GM19397 (cell line): Measurements from ENCODE around the gene PC.
"Not testable (repeated sequence)": the region's sequence is repeated elsewhere in the genome, so short reads cannot be mapped to it uniquely, and the experiment has no call there.

Experiments
- ATAC-seq: cut with Tn5 transposase; IDR thresholded peaks from one replicate; pipeline ENCODE4 v1.9.1; 2021; ENCODE audit warnings: mild to moderate bottlenecking, moderate library complexity; ENCODE audit not compliant: unreplicated experiment

The PC gene

DNA sequence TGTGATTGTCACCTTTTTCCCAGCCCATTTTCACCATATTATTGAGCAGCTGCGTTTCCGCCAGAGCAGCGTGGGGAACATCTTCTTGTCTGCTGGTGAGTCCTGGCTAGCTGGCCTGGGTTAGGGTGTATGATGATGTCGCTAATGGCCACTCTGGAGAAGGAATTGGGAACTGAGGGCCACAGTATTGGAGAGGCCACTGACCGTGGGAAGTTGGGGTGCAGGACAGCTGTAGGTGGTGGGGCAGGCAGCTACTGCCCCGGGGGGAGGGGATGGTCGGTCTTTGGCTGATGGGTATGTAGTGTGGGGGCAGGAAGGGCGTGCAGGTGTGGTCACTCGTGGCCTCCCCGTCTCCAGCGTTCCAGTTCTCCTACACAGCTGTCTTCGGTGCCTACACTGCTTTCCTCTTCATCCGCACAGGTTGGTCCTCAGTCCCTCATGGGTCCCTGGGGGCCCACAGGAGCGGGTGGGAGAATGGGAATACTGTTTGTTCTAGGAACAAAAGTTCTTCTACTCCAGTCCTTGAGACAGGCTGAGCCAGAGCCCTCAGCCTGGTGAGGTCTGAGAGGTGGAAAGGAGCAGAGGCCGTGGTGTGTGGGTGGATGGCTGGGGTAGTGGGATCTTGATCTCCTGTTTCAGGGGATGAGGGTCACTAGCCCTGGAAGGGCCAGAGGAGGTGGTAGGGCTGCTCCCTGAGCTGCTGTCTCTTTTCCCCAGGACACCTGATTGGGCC, 112.9 kb downstream of the PC start:
- ATAC-seq = no peak

DNA sequence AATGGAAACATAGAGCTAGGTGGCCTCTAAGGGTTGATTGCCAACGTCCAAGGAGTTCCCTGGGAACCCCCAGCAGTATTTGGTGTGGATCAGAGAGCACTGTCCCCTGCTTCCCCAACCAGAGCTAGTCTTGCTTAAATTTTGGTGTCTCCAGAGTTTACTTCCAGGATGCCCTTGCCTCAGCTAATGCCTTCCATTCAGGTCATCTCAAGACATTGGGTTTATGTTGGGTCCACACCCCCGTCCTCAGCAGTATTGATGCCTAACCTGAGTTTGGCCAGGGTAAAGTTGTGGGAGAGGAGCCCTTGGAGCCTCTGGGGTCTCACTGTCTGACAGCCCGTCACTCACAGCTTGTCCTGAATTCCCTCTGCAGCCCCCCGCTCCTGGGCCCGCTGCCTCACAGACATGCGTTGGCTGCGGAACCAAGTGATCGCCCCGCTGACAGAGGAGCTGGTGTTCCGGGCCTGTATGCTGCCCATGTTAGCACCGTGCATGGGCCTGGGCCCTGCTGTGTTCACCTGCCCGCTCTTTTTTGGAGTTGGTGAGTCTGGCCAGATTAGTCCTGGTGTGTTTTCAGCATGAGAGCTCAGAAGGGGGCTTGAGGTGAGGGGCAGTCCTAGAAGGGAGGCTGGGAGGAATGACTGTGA, 113.6 kb downstream of the PC start:
- no peak for ATAC-seq

DNA sequence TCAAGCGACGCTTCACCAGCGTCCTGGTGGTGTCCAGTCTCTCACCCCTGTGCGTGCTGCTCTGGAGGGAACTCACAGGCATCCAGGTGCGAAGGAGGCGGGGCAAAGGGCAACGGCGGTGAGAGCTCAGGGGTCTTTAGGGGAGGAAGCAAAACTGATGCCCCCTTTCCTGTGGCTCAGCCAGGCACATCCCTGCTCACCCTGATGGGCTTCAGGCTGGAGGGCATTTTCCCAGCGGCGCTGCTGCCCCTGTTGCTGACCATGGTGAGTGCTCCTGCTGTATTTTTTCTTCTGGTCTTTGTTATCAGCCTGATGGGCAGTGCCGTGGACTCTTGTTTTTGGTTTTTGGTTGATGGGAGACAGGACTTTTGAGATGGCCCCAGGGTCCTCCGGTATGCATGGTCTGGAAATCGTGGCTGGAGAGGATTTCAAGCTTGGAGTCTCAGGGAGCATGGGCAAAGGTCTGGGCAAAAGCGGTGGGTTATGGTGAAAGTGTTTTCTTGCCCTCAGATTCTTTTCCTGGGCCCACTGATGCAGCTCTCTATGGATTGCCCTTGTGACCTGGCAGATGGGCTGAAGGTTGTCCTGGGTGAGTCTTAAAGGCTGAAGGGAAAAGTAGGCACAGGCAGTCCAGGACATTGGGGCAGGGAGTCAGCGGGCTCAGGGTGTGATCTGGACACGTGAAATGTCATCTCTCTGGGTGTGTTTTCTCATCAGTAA, 114.2 kb downstream of the PC start:
- no peak for ATAC-seq

DNA sequence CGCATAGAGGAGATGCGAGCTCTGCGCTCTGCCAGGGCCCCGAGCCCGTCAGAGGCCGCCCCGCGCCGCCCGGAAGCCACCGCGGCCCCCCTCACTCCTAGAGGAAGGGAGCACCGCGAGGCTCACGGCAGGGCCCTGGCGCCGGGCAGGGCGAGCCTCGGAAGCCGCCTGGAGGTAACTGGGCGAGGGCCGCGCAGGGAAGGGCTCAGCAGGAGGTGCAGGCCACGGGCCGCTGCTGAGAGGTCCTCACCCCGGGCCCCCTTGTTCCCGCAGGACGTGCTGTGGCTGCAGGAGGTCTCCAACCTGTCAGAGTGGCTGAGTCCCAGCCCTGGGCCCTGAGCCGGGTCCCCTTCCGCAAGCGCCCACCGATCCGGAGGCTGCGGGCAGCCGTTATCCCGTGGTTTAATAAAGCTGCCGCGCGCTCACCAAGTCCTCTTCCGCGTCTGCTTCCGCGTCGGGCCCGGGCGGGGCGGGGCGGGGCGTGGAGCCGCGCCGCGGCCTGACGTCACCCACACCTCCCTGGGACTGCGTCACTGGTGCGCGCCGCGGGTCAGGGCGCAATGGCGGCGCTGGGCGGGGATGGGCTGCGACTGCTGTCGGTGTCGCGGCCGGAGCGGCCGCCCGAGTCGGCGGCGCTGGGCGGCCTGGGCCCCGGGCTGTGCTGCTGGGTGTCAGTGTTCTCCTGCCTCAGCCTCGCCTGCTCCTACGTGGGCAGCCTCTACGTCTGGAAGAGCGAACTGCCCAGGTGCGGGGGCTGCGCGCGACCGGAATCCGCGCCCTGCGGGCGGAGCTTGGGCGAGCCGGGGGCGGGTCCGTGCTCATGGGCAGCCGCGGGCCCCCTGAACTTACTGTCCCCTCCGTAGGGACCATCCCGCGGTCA, 115.0 kb downstream of the PC start, which contains the start of gene RCE1:
Gene RCE1 (plus strand): TSS at position 546 of the 880 bp plus-strand sequence. CDS start 15 bp downstream, at position 561.
- ATAC-seq = peak; percentile 86

DNA sequence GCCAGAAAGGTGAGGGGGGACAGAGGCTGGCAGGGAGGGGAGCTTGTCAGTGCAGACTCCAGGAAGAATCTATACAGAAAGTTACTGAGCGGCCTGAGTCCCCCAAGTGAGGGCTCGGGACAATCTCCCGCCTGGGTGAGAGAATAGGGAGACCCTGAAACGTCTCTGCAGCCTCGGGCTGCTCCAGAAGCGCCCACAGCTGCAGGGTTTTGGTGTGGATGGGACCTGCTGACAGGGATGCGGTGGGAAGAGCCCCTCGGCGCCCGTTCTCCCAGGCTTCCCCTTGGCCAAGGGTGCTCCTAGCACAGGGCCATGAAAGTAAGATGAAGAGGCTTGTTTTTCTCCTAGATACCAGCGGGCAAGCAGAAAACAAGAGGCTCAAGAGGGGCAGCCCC, 115.7 kb downstream of the PC start:
- ATAC-seq = no peak

- ATAC-seq = no peak
Measured at GRCh38 chr11:66841861-66842260, 116.3 kb downstream of the PC start.

GRCh38 chr11:66840317-66841091, 117.7 kb downstream of the PC start:
- ATAC-seq = no peak

DNA sequence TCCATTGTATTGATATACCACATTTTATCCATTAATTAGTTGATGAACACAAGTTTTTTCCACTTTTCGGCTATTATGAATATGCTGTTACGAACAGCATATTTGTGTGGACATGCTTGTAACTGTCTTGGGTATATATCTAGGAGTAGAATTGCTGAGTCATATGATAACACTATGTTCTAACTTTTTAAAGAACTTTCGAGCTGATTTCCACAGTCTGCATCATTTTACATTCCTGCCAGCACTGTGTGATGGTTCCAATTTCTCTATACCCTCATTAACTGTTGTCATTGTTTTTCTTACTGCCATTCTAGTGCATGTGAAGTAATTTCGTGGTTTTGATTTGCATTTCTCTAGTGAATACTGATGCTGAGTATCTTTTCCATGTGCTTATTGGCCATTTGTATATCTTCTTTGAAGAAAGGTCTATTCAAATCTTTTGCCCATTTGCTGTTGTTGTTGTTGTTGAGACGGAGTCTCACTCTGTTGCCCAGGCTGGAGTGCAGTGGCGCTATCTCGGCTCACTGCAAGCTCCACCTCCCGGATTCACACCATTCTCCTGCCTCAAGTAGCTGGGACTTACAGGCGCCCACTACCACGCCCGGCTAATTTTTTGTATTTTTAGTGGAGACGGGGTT, 122.3 kb downstream of the PC start:
- no peak for ATAC-seq

DNA sequence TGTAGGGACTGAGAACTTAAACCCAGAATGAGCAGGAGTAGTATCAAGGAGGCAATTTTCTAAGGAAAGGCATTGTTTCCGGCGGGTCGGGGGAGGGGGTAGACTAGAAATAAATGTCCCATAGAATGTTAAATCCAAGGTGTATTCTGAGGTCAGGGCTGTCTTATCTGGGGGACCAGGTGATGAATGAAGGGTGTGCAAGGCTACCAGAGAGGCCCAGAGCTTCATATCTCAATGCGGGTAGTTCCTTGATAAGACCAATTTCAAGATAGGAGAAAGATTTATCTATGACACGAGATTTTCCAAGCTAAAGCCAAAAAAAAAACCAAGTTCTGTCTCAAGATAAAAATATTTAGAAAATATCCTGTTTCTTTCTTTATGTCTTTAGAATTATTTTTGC, 123.2 kb downstream of the PC start:
- no peak for ATAC-seq

DNA sequence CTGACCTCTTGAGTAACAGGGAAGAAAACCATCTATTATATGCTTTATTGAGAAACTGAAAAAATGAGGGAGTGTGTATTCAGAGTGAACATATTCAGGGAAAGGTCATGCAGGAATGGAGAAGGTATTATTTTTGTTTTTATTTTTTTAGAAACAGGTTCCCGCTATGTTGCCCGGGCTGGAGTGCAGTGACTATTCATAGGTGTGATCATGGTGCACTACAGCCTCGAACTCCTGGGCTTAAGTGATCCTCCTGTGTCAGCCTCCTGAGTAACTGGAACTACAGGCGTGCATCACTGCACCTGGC, 123.7 kb downstream of the PC start:
- ATAC-seq = no peak

DNA sequence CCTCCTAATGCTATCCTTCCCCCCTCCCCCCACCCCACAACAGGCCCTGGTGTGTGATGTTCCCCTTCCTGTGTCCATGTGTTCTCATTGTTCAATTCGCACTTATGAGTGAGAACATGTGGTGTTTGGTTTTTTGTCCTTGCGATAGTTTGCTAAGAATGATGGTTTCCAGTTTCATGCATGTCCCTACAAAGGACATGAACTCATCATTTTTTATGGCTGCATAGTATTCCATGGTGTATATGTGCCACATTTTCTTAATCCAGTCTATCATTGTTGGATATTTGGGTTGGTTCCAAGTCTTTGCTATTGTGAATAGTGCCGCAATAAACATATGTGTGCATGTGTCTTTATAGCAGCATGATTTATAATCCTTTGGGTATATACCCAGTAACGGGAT, 133.6 kb downstream of the PC start:
- not testable (repeated sequence) for ATAC-seq

GRCh38 chr11:66823700-66824099, 134.5 kb downstream of the PC start:
- ATAC-seq = no peak

DNA sequence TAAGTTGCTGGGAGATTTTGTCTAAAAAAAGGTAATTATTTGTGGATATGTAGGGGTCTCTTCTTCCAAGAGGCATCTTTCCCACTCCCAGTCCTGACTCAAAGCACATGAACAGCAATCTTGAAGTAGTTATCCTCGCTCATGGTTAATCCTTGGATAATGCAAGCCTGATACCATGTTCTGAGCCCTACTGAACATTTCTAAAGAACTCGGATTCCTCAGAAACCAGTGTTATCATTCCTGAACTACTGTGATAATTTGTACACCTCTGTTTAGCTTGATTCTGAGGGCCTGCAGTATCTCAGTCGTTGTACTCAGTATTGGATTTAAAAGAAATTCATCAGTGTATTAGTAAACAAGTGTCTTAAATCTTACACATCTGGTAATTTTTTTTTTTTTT, 137.3 kb downstream of the PC start:
- no peak for ATAC-seq

GRCh38 chr11:66820381-66820780, 137.8 kb downstream of the PC start:
- ATAC-seq = no peak

GRCh38 chr11:66818231-66818955, 139.8 kb downstream of the PC start:
- no peak for ATAC-seq

GRCh38 chr11:66815646-66816045, 142.5 kb downstream of the PC start:
- ATAC-seq = no peak

DNA sequence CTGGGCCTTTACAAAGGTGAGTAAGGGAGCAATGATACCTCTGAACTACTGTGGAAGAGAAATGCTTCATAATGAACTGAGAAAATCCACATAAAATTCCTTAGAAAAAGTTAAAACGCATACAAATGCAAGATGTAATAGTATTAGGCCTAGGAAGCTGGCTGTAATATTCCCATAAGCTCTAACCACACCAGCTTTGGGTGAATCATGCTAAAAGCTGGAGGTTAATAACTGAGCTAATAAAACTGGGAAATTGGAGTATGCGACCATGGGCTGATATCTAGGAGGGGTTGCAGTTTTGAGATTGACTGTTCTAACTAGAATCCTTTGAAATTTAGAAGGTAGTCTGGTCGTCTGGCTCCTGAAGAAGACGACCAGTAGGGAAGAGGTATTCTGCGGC, 143.5 kb downstream of the PC start:
- ATAC-seq = no peak

- no peak for ATAC-seq
Measured at GRCh38 chr11:66810576-66811185, 147.5 kb downstream of the PC start.

- no peak for ATAC-seq
Measured at GRCh38 chr11:66809592-66809991, 148.6 kb downstream of the PC start.
